HG03159 (cell line): ENCODE results near the gene HLF.

Source experiments
- ATAC-seq: cut with Tn5 transposase; IDR thresholded peaks from one replicate; pipeline ENCODE4 v1.9.1; 2021; ENCODE audit warnings: mild to moderate bottlenecking, moderate library complexity; ENCODE audit not compliant: unreplicated experiment

The HLF gene, protein sequence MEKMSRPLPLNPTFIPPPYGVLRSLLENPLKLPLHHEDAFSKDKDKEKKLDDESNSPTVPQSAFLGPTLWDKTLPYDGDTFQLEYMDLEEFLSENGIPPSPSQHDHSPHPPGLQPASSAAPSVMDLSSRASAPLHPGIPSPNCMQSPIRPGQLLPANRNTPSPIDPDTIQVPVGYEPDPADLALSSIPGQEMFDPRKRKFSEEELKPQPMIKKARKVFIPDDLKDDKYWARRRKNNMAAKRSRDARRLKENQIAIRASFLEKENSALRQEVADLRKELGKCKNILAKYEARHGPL

DNA sequence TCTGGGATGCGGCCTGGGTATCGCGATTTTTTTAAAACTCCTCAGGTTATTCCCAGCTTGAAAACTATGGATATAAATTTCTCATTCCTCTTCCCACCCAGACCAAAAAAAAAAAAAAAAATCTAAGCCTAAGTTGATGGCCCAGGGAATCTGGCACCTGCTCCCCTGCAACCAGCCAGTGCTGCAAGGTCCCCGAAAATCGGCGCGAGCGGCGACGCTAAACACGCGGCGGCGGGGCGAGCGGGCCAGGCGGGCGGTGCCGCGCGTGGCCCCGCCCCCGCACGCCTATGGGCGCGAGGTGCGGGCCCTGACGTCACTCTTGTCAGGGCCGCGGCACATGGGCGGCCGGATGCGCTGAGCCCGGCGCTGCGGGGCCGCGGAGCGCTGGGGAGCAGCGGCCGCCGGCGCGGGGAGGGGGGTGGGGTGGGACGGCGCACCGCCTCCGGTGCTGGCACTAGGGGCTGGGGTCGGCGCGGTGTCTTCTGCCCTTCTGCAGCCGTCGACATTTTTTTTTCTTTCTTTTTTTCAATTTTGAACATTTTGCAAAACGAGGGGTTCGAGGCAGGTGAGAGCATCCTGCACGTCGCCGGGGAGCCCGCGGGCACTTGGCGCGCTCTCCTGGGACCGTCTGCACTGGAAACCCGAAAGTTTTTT lies at the start of gene HLF:
Gene HLF (plus strand): TSS at position 316 of the 654 bp plus-strand sequence. CDS start 525 bp downstream, outside the sequence.
- peak; percentile 91 for ATAC-seq

DNA sequence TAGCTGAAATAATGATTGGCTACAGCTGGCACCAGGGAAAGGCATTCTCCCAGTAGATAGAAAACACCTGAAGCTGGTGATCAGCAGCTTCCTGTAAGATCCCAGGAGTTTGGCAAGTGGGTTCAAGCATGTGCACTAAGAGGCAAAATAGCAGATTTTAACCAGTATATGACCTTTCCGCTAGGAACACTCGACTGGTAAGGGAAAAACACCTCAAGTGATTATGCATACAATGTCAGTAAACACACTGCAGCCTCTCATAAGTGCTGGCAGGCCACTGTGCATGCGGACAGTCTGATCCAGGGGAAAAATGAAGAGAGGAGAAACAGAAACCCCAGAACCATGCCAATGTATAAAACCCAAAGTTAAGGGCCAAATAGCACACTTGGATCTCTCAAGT lies 49.0 kb upstream of the HLF start:
- ATAC-seq, result no peak

DNA sequence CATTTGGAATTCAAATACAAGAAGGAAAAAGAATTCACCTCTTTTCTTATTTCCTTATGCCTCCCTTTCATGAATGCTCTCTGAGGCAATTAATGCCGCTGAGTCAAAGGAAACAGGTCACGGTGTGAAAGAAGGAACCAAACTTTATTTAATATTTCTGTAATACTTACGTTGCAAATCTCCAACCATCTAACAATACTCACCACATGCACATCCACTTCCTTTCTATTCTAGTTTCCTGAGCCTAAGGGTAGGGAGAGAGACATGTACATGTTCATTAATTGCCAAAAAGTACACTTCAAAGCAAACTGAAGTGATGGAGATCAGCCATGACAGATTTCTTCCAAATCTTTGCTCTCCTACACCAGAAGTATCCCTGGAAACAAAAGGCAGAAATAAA lies 47.9 kb upstream of the HLF start:
- ATAC-seq, result no peak

DNA sequence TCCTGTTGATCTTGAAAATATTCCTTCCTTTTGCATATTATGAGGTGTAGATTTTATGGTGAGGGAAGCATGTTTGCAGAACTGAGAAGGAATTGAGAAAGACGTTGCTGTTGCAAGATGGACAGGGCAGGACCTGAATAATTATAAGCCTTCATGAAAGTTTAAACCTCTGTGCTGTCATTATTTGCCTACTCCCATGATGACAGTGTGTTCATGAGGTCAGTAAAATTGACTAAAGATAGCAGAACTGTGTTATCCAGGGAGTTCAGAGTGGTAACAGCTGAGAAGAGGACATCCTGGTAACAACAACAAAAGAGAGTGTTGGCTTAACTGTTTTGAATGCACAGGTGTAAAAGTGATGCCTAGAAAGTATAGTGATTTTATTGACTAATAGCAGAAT lies 45.3 kb upstream of the HLF start:
- no peak for ATAC-seq

DNA sequence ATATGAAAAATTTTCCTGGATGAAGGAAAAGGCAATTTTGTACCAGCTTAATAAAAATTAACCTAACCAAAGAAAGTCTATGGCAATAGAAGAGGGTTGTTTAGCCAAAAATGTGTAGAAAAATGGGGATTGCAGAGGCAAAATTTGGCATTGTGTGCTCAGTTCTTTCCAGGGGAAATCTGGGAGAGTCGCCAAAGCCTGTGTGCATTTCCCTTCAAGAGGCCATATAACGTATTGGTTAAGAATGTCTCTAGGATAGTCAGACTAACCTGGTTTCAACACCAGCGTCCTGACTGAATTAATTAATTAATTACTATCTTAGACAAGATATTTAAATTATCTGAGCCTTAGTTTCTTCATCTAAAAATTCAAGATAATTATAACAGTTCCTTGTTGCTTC lies 44.8 kb upstream of the HLF start:
- no peak for ATAC-seq

DNA sequence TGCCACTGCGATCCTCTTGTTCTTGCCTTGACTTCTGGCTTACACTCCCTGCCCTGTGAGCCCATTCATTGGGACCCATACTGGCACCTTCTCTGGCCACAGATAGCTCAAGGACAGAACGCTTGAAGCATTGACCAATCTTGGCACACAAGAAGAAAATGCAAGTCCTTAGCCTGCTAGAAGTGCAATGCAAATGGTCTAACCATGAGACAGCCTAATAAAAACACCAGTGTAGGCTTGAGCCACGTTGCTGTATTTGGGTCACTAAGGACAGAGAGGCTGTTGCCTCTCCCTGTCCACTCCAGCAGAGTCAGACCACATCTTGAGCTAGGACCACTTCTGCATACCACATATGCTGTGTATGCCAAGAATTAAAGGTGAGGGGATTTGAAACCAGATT lies 41.2 kb upstream of the HLF start:
- no peak for ATAC-seq

DNA sequence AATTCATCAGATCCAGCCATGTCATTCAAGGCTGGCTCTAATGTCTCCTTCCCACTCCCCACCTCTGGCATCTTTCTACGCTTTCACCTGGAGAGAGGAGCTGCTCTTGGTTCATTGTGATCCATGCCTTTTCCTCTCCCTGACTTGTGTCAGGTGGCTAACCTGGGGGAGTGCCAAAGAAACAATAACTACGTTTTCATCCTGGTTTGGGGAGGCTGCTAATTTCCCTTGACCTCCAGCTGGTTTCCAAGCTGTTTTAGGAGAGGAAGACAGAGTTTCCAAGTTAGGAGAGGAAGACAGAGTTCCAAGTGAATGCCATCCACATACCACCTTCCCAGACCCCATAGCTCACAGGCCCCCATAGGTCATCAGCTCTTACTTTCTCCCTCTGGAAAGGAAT lies 40.0 kb upstream of the HLF start:
- ATAC-seq, result no peak

DNA sequence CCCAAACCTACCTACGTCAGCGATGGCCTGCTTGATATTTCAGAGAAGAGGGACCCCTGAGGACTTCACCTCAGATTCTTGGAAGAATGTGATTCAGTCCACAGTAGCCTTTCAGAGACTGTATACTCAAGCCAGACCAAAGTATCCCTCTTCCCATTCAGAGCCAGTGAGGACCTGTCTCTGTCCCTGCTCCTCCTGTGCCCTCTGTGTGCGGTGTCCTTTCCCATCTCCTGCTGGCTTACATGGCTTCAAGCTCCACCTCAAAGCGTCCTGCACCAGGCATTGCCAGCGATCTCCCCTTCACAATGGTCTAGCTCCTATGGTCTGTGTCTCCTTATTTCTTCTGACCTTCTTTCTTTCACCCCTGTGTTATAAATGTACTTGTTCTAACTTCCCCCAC lies 39.5 kb upstream of the HLF start:
- ATAC-seq, result no peak

DNA sequence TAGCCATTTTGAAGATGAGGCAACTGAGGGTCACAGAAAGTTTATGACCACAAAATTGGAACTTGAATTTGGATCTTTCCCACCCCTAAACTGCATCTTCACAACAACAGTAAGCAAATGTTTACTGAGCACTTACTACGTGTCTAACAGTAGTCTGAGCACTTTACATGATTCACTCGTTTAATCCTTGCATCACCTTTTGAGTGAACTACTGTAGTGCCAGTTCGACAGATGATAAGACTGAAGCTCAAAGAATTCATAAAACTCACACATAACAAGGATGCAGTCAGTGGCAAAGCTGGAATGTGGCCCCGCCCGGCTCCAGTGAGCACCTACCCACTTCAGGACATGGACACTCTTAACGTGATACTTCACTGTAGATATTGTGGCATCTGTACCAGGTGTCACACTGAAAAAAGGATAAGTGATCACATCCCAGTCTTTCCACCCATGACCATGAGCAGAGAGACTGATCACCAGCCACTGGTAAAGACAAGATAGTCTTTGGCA lies 36.0 kb upstream of the HLF start:
- no peak for ATAC-seq

DNA sequence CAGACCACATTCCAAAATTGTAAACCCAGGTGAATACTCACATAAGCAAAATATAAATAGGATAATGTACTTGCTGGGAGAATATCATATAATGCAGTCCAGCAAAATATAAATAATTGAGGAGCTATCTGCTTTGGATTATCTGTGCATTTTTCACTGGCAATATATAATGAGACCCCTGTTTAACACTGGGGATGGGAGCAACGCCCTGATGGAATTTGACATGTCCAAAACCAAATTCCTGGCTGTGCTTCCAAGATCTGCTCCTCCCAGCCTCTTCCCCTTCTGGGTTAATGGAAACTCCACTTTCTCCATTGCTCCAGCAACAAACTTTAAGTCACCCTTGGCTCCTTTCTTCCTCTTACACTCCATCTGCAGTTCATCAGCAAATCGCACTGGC lies 35.5 kb upstream of the HLF start:
- no peak for ATAC-seq

DNA sequence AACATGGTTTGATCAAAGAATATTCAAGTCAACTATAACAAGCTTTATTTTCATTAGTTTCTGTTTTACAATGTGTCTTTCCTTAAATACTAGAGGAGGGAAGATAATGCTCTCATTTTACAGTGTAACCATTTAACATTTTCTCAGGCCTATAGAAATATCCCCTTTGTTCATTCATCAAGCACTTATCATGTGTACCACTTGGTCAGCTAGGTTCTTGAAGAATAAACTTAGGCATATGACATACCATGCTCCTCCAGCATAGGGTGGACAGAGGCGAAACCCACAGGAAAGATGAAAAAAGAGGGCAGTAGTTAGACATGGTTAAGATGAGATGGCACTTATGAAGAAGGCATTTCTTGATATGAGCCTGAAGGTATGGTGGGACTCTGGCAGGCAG lies 34.0 kb upstream of the HLF start:
- no peak for ATAC-seq

DNA sequence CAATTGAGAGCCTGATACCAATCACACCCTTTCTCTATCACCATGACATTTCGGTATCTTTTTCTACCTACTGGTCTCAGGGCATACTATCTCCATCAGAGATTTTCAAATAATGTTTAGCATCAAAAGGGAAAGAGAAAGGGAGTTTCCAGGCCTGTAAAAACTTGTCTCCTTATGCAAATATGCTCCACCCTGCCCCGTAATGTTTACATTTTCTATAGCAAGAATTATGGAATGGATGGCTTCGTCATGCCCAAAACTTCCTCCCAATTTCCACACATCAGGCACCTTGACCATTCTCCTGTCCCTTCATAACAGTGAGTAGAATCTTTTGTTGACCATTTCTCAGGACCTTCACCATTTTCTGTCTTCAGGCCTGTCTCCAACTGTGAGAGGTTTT lies 30.9 kb upstream of the HLF start:
- no peak for ATAC-seq

DNA sequence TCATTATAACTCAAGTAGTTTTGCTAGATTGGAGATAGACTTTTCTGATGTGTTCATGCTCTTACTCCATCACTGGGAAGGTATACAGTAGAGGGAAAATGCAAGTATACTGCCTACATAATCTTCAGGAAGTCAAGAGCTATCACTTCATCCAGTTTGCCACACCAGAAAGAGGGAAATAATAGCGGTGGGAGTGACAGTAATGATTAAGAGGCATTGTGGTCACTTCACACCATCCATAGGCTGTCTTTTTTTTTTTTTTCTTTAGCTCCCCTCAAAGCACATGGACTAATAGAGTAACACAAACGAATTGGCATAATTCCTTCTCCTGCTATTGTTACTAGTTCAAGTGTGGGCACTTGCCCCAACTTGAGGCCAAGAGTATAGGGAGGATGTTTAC lies 28.4 kb upstream of the HLF start:
- ATAC-seq, result no peak

DNA sequence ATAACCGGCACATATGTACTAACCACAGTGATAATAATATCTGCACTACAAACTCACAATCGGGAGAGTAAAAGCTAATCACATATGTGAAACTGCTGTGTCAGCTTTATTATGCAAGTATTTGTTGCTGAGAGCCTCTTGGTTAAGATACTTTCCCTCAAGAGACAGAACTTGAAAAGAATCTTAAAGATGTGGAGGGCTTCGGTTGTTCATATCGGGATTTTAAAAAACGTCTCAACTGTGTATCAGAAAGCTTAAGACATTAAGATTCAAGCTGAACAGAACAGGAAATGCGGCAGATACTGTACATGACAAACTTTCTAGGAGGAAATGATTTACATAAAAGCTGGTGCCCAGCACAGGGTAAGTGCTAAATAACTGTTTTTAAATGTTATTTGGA lies 27.5 kb upstream of the HLF start:
- ATAC-seq, result no peak

DNA sequence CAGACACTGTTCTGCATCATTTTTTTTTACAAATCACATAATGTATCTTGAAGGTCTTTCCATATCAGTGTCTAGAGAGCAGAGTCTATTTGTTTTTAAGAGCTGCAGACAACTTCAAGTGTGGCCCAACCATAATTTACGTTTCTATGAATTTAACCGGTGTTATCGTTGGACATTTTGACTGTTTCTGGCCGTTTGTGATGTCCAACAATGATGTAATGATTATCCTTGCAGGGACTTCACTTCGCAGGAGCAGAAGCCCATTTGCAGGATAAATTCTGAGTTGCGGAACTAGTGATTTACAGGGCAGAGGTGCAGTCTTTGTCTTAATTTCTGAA lies 26.9 kb upstream of the HLF start:
- no peak for ATAC-seq

DNA sequence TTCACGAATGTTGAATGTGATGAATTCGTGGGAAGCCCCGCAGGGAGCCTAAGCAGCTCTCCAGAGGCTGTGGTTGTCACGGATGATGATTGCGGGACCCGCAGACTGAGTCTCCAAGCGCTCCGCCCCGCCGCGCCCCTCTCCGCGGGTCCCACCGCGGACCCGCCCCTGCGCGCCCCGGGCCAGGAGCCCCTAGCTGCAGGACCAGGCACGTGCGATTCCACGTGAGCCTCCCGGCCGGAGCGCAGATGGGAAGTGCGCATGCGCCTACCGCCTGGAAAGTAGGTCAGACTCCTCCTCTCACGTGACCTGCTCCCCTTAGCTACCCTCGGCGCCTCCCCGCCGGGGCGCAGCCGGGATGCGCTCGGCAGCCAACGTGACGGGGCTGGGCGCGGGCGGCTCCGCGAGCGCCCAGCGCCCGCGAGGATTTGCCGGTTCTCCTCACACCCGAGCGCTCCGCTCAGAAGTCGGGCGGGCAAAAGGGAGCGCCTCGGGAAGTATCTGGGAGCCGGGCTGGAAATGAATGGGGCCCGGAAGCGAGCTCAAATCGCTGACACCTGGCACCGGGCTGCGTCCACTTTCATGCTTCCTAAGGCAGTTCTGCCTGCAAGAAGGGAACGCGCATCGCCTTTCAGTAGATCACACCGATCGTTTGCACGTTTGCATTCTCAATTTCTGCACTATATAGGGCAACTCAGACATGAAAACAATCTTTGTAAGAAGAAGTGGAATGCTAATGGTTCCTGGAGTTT lies 26.4 kb upstream of the HLF start:
- peak; percentile 90 for ATAC-seq

DNA sequence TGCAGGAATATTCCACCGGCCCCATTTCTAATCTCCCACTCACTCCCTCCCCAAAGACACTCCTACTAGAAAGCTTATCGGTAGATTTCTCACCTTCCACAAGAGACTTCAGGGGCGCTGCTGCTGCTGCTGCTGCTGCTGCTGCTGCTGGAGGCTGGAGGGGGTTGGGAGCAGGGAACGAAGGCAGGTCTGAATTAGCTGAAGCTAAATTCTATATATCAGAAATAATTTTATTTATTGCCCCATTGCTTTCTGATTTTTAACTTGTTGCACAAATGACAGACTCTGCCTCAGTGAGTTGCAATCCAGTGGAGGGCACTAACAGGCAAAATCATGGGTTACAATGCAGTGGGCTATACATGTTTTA lies 25.8 kb upstream of the HLF start:
- ATAC-seq, result peak; percentile 31

DNA sequence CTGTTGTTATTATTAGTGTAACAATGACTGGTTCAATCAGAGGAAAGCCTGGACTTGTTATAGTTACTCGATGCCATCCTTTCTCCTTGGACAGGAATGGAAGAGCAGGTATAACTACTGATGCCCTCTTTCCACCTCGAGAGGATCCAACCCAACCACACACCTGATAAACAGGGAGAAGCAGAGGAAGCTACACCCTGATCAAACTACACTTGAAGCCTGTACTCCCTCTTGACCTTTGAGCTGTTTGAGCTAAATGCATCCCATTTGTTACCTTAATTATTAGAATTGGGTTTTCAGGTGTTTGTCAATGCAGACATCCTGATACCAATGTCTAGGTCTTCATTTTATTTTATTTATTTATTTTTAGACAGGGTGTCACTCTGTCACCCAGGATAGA lies 23.7 kb upstream of the HLF start:
- ATAC-seq, result no peak

DNA sequence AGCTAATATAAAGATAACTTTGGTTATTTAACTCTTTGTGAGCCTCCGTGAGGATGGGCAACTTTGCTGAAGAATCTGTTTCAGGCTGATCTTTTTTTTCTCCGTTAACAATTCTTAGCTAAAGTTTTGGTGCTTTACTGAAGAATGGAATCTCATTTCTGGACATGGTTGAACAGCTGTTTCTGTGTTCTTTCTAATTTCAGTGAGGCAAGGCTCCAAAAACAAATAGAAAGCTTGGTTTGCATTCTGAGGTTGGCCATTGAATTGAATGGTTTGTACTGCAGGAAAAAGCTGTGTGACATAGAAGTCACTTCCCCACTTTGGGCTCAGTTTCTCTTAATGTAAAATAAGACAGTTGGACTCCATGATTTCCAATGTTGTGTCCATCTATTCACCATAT lies 22.3 kb upstream of the HLF start:
- no peak for ATAC-seq

DNA sequence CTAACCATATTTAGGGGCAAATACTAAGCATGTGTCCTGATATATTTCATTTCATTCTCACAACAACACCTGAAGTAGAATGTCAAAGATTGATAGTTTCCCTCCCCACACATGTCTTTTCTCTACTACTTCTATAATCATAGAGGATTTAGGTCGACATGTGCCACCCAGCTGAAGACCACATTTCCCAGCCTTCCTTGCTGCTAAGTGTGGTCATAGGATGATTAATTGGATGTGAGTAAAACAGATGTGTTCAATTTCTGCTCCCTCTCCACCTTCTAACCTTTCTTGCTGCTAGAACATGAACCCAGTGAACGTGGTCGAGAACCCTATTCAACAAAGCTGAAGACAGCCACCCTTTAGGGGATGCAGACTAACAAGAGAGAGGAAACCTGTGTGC lies 18.8 kb upstream of the HLF start:
- no peak for ATAC-seq

DNA sequence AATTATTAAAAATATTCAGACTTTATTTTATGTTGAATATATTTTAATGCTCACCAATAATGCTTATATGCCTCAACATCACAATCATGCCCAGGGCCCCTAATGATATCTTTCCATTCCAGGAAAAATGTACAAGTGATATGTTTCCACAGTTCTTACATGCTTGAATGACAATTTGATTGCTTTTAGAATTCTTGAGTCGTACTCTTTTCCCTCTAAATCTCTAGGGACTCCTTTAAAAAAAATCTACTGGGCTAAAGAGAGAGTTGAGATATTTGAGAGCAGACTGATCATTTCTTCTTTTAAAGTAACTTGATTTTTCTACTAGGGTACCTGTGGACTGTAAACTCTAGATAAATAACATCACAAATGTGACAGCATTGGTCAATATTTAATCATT lies 18.2 kb upstream of the HLF start:
- ATAC-seq, result no peak

DNA sequence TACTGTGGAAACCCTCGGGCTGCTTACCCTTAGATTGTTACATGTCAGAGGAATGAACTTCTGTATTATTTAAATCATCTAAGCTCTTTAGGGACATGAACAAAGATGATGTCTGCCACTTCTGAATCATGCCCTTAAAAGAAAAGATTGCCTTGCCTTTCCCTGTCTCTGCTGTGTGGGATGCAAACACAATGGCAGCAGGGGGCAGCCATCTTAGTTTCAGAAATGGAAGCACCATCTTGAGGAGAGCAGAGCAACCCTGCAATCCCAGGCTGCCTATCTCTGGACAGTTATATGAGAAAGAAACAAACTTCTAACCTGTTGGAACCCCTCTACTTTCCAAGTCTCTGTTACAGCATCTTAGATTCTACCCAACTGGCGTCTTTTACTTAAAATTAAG lies 16.7 kb upstream of the HLF start:
- ATAC-seq, result no peak
